Body of pancreas (tissue), 4 donors: Measurements from ENCODE around the gene MAGI3. TPM values are rescaled to one million over a fixed set of nuclear protein-coding genes. Genes with fewer than 3 reads are reported as not detected.

ENCODE experiments used
- ATAC-seq: fragments of 150-250 bp; one replicate; pipeline ENCODE4 v1.9.1; 2016
- DNase-seq, 4 donors: peaks; one replicate each; pipeline ENCODE4 v3.0.0-alpha.2; 2019
- H3K27ac ChIP-seq, 4 donors: fragments of 200-600 bp; sonication (generic); 1 replicate in 3 of 4; 2 replicates in 1 of 4; pipeline versions ENCODE4 v1.5.1 to v1.6.1; 2016 to 2019; ENCODE audit warnings: mild to moderate bottlenecking in 1 of 4, mixed read lengths in 1 of 4, moderate library complexity in 1 of 4
- H3K27me3 ChIP-seq, 2 donors: fragments of 200-600 bp; sonication (generic); one replicate each; pipeline ENCODE4 v1.6.0; 2016; ENCODE audit warnings: mild to moderate bottlenecking in 1 of 2
- H3K36me3 ChIP-seq, 2 donors: fragments of 200-600 bp; sonication (generic); replicated peaks in 1 of 2; 2 replicates each; pipeline ENCODE4 v1.5.1; 2016; ENCODE audit warnings: low read depth in 2 of 2; ENCODE audit not compliant: insufficient read depth in 1 of 2
- H3K4me1 ChIP-seq: fragments of 200-600 bp; sonication (generic); one replicate; pipeline ENCODE4 v1.6.0; 2016
- H3K4me3 ChIP-seq, 2 donors: fragments of 200-600 bp; sonication (generic); 1 replicate in 1 of 2; 2 replicates in 1 of 2; pipeline ENCODE4 v1.5.1; 2016 to 2019
- H3K9me3 ChIP-seq, 3 donors: fragments of 200-600 bp; sonication (generic); 1 replicate in 2 of 3; 2 replicates in 1 of 3; pipeline ENCODE4 v1.5.1; 2016
- CTCF ChIP-seq, 7 experiments: fragments of 450-650 bp in 4 of 7; fragments of 200-600 bp in 3 of 7; sonication (generic) in 3 of 7; IDR thresholded peaks; one replicate each; pipeline ENCODE4 v1.5.1; 2016 to 2019; ENCODE audit warnings: antibody characterized with exemption in 7 of 7
- POLR2A ChIP-seq, 3 donors: fragments of 450-650 bp; IDR thresholded peaks; one replicate each; pipeline ENCODE4 v1.6.1; 2016; ENCODE audit warnings: antibody characterized with exemption in 3 of 3, mild to moderate bottlenecking in 2 of 3
- WGBS, 2 donors: methylation state at CpG; one replicate each; pipeline ENCODE4 v1.1.5; 2017; 5-methylcytosine and 5-hydroxymethylcytosine counted together
- intact Hi-C: fragments of 100-400 bp; cut with DNase I; formaldehyde crosslinking; loops from one replicate; pipeline ENCODE4 v1.15.1; 2023
- small RNA-seq: library from RNA; depleted of rRNA; stranded (forward); fragments of <200 nt; gene quantifications from one replicate; pipeline ENCODE3, GENCODE V24; 2016
- total RNA-seq, 2 donors: library from RNA; depleted of rRNA; stranded (reverse); fragments of >200 nt; gene quantifications; one replicate each; pipeline ENCODE4 v1.1.0, GENCODE V29; 2016

The MAGI3 gene
- total RNA-seq, 2 donors from 2014 or later, result 38.4 to 75.8 TPM

- Histone ChIP-seq H3K36me3 (no peaks in the 10 kb centered on the region), H3K4me3 (no peak overlapping the region), H3K27ac (no peak overlapping the region), H3K4me1 (no peaks in the 10 kb centered on the region), H3K9me3 (no peaks in the 10 kb centered on the region), H3K27me3 (no peaks in the 10 kb centered on the region)
- ATAC-seq, result no peak
- intact Hi-C loops, result no loop called here
- 99 to 100% methylated on average over 2 of the region's 2 CpGs for WGBS, 2 donors
- no peak for DNase-seq
- no peak for TF ChIP-seq POLR2A (IDR thresholded peaks at IDR 0.05)
Measured at GRCh38 chr1:113721010-113721409, 330.7 kb downstream of the MAGI3 start.

- intact Hi-C loops, result no loop called here
- no peaks in the 10 kb centered on the region for H3K27me3 ChIP-seq
- DNase-seq (no peak), ATAC-seq (no peak)
- H3K27ac ChIP-seq, result no peak overlapping the region
- H3K36me3 ChIP-seq, result no peaks in the 10 kb centered on the region
- no peaks in the 10 kb centered on the region for H3K9me3 ChIP-seq
- no peak overlapping the region for H3K4me3 ChIP-seq
- no peaks in the 10 kb centered on the region for H3K4me1 ChIP-seq
- WGBS, 2 donors, result 92 to 94% methylated on average over 5 of the region's 5 CpGs
- TF ChIP-seq CTCF (IDR thresholded peaks at IDR 0.05) (no peak), POLR2A (IDR thresholded peaks at IDR 0.05) (no peak)
Measured at GRCh38 chr1:113732802-113733201, 342.5 kb downstream of the MAGI3 start.

- TF ChIP-seq POLR2A (IDR thresholded peaks at IDR 0.05), result no peak
- no peak for TF ChIP-seq CTCF (IDR thresholded peaks at IDR 0.05)
- DNase-seq (no peak), ATAC-seq (no peak)
- H3K4me3 ChIP-seq, result no peak overlapping the region
- no peaks in the 10 kb centered on the region for H3K4me1 ChIP-seq
- WGBS, 2 donors, result 97 to 98% methylated on average over 2 of the region's 2 CpGs
- no peaks in the 10 kb centered on the region for H3K27me3 ChIP-seq
- no peak overlapping the region for H3K27ac ChIP-seq
- intact Hi-C loops, result no loop called here
- H3K9me3 ChIP-seq, result no peaks in the 10 kb centered on the region
- peaks cover 0 to 2% of the 10 kb centered on the region in 2 donors for H3K36me3 ChIP-seq
Measured at GRCh38 chr1:113734357-113735055, 344.2 kb downstream of the MAGI3 start.

Small RNA genes within 50 kb of the gene (small RNA-seq; reads per million reads assigned to genes)
- not detected for gene MTND5P20
